Karpas-422 (cell line): Measurements from ENCODE around the gene ACSM5. TPM values are rescaled to one million over a fixed set of nuclear protein-coding genes. Genes with fewer than 3 reads are reported as not detected.

ENCODE experiments used
- DNase-seq: peaks from one replicate; pipeline ENCODE4 v3.0.0-alpha.2; 2015
- H2AFZ ChIP-seq: fragments of 200-600 bp; sonication (generic); 2 replicates; pipeline ENCODE4 v1.6.1; 2014; ENCODE audit warnings: antibody characterized with exemption, low read length, mixed read lengths
- H3K27ac ChIP-seq: fragments of 200-600 bp; sonication (generic); 2 replicates; pipeline ENCODE4 v1.5.1; 2014; ENCODE audit warnings: mild to moderate bottlenecking, low read length, moderate library complexity
- H3K27me3 ChIP-seq: fragments of 200-600 bp; sonication (generic); 2 replicates; pipeline ENCODE4 v1.6.1; 2014; ENCODE audit warnings: low read length, mixed read lengths
- H3K36me3 ChIP-seq: fragments of 200-600 bp; sonication (generic); 2 replicates; pipeline ENCODE4 v1.6.1; 2014; ENCODE audit warnings: low read length, mixed read lengths; ENCODE audit not compliant: insufficient read depth
- H3K4me1 ChIP-seq: fragments of 200-600 bp; sonication (generic); 2 replicates; pipeline ENCODE4 v1.6.1; 2014; ENCODE audit warnings: mild to moderate bottlenecking, low read length, mixed read lengths
- H3K4me2 ChIP-seq: fragments of 200-600 bp; sonication (generic); 2 replicates; pipeline ENCODE4 v1.6.1; 2014; ENCODE audit warnings: low read length, low read depth, mild to moderate bottlenecking; ENCODE audit not compliant: poor library complexity, severe bottlenecking
- H3K4me3 ChIP-seq: fragments of 200-600 bp; sonication (generic); 2 replicates; pipeline ENCODE4 v1.5.1; 2014; ENCODE audit warnings: mild to moderate bottlenecking, antibody characterized with exemption, low read length, mixed read lengths
- H3K79me2 ChIP-seq: fragments of 200-600 bp; sonication (generic); 2 replicates; pipeline ENCODE4 v1.6.1; 2014; ENCODE audit warnings: mild to moderate bottlenecking, low read length, mixed read lengths
- H3K9ac ChIP-seq: fragments of 200-600 bp; sonication (generic); 2 replicates; pipeline ENCODE4 v1.6.0; 2014; ENCODE audit warnings: low read length
- H3K9me2 ChIP-seq: fragments of 200-600 bp; sonication (generic), shearing (Covaris generic); replicated peaks from 2 replicates; pipeline ENCODE4 v1.6.0; 2014; ENCODE audit warnings: mild to moderate bottlenecking, low read length, moderate library complexity; ENCODE audit not compliant: insufficient read depth
- H3K9me3 ChIP-seq: fragments of 300-700, 200-600 bp; sonication (generic); 2 replicates; pipeline ENCODE4 v1.6.1; 2014; ENCODE audit warnings: low read length, mixed read lengths
- H4K20me1 ChIP-seq: fragments of 200-600 bp; sonication (generic); 2 replicates; pipeline ENCODE4 v1.6.1; 2014; ENCODE audit warnings: mild to moderate bottlenecking, antibody characterized with exemption, low read length, low read depth; ENCODE audit not compliant: insufficient read depth
- total RNA-seq: library from RNA; depleted of rRNA; stranded (reverse); fragments of >200 nt; shearing (Covaris generic); gene quantifications from 2 replicates; pipeline ENCODE4 v1.2.3, GENCODE V29; 2014; ENCODE audit warnings: low replicate concordance; rRNA removed

The ACSM5 gene
- not detected in 2 replicates for total RNA-seq

GRCh38 chr16:20409398-20410120 is at the start of gene ACSM5:
ACSM5 (plus strand) TSS chr16:20409534; CDS start chr16:20411485, 1,951 bp downstream.
- no peaks in the 10 kb centered on the region for H3K79me2 ChIP-seq

GRCh38 chr16:20359997-20360396 is 49.3 kb upstream of the ACSM5 start:
- H3K4me3 ChIP-seq, result no peak overlapping the region
- no peaks in the 10 kb centered on the region for H3K36me3 ChIP-seq
- no peaks in the 10 kb centered on the region for H3K4me1 ChIP-seq
- H3K9me2 ChIP-seq, result no peaks in the 10 kb centered on the region
- peak; percentile 56 for DNase-seq
- H4K20me1 ChIP-seq, result no peaks in the 10 kb centered on the region
- H3K27ac ChIP-seq, result no peak overlapping the region
- no peaks in the 10 kb centered on the region for H3K9me3 ChIP-seq
- no peak overlapping the region for H3K9ac ChIP-seq
- no peak overlapping the region for H3K4me2 ChIP-seq
- H3K79me2 ChIP-seq, result no peaks in the 10 kb centered on the region
- no peak overlapping the region for H2AFZ ChIP-seq
- H3K27me3 ChIP-seq, result no peaks in the 10 kb centered on the region

More at GRCh38 chr16:20409398-20410120, at the start of gene ACSM5:
- Histone ChIP-seq H3K4me2 (no peak within 1 kb of the TSS), H3K27me3 (no peaks in the 10 kb centered on the region), H3K27ac (no peak within 1 kb of the TSS), H3K9ac (no peak within 1 kb of the TSS), H3K4me3 (no peak within 1 kb of the TSS), H3K4me1 (no peaks in the 10 kb centered on the region), H2AFZ (no peak within 1 kb of the TSS), H3K9me2 (no peaks in the 10 kb centered on the region), H3K36me3 (no peaks in the 10 kb centered on the region), H4K20me1 (no peaks in the 10 kb centered on the region), H3K9me3 (no peaks in the 10 kb centered on the region)
- no peak for DNase-seq

GRCh38 chr16:20363191-20363590 is 46.1 kb upstream of the ACSM5 start:
- Histone ChIP-seq H3K9me3 (no peaks in the 10 kb centered on the region), H3K4me1 (no peaks in the 10 kb centered on the region), H4K20me1 (no peaks in the 10 kb centered on the region), H3K9me2 (no peaks in the 10 kb centered on the region), H3K27me3 (no peaks in the 10 kb centered on the region), H3K9ac (no peak overlapping the region), H3K4me2 (no peak overlapping the region), H3K79me2 (no peaks in the 10 kb centered on the region), H2AFZ (no peak overlapping the region), H3K36me3 (no peaks in the 10 kb centered on the region), H3K27ac (no peak overlapping the region), H3K4me3 (no peak overlapping the region)
- no peak for DNase-seq

GRCh38 chr16:20364051-20364450 is 45.3 kb upstream of the ACSM5 start:
- Histone ChIP-seq H3K79me2 (no peaks in the 10 kb centered on the region), H3K36me3 (no peaks in the 10 kb centered on the region), H3K9ac (no peak overlapping the region), H3K4me2 (no peak overlapping the region), H3K27me3 (no peaks in the 10 kb centered on the region), H3K9me2 (no peaks in the 10 kb centered on the region), H3K9me3 (no peaks in the 10 kb centered on the region), H3K4me3 (no peak overlapping the region), H3K4me1 (no peaks in the 10 kb centered on the region), H2AFZ (no peak overlapping the region), H3K27ac (no peak overlapping the region), H4K20me1 (no peaks in the 10 kb centered on the region)
- no peak for DNase-seq

- H3K27me3 ChIP-seq, result no peaks in the 10 kb centered on the region
- no peaks in the 10 kb centered on the region for H4K20me1 ChIP-seq
- no peaks in the 10 kb centered on the region for H3K79me2 ChIP-seq
- no peaks in the 10 kb centered on the region for H3K36me3 ChIP-seq
- H3K9ac ChIP-seq, result no peak overlapping the region
- H2AFZ ChIP-seq, result no peak overlapping the region
- H3K4me2 ChIP-seq, result no peak overlapping the region
- no peaks in the 10 kb centered on the region for H3K4me1 ChIP-seq
- H3K27ac ChIP-seq, result no peak overlapping the region
- DNase-seq, result no peak
- no peak overlapping the region for H3K4me3 ChIP-seq
- no peaks in the 10 kb centered on the region for H3K9me2 ChIP-seq
- H3K9me3 ChIP-seq, result no peaks in the 10 kb centered on the region
Measured at GRCh38 chr16:20369452-20370054, 39.8 kb upstream of the ACSM5 start.

- no peak overlapping the region for H3K4me3 ChIP-seq
- no peak overlapping the region for H3K9ac ChIP-seq
- H3K36me3 ChIP-seq, result no peaks in the 10 kb centered on the region
- H3K79me2 ChIP-seq, result no peaks in the 10 kb centered on the region
- H2AFZ ChIP-seq, result no peak overlapping the region
- no peaks in the 10 kb centered on the region for H3K9me3 ChIP-seq
- no peak for DNase-seq
- H4K20me1 ChIP-seq, result no peaks in the 10 kb centered on the region
- H3K27ac ChIP-seq, result no peak overlapping the region
- H3K4me2 ChIP-seq, result no peak overlapping the region
- no peaks in the 10 kb centered on the region for H3K9me2 ChIP-seq
- H3K4me1 ChIP-seq, result no peaks in the 10 kb centered on the region
- H3K27me3 ChIP-seq, result no peaks in the 10 kb centered on the region
Measured at GRCh38 chr16:20372701-20373100, 36.6 kb upstream of the ACSM5 start.

- Histone ChIP-seq H3K4me1 (no peaks in the 10 kb centered on the region), H3K27me3 (no peaks in the 10 kb centered on the region), H3K4me3 (no peak overlapping the region), H3K9me3 (no peaks in the 10 kb centered on the region), H4K20me1 (no peaks in the 10 kb centered on the region), H3K79me2 (no peaks in the 10 kb centered on the region), H2AFZ (no peak overlapping the region), H3K9ac (no peak overlapping the region), H3K36me3 (no peaks in the 10 kb centered on the region), H3K27ac (no peak overlapping the region), H3K9me2 (no peaks in the 10 kb centered on the region), H3K4me2 (no peak overlapping the region)
- DNase-seq, result no peak
Measured at GRCh38 chr16:20377181-20377580, 32.2 kb upstream of the ACSM5 start.

- H3K4me2 ChIP-seq, result no peak overlapping the region
- H3K27ac ChIP-seq, result no peak overlapping the region
- no peaks in the 10 kb centered on the region for H3K36me3 ChIP-seq
- no peak overlapping the region for H3K4me3 ChIP-seq
- no peak overlapping the region for H3K9ac ChIP-seq
- no peaks in the 10 kb centered on the region for H3K9me2 ChIP-seq
- H3K79me2 ChIP-seq, result no peaks in the 10 kb centered on the region
- H3K4me1 ChIP-seq, result no peaks in the 10 kb centered on the region
- no peaks in the 10 kb centered on the region for H3K9me3 ChIP-seq
- DNase-seq, result no peak
- H4K20me1 ChIP-seq, result no peaks in the 10 kb centered on the region
- H3K27me3 ChIP-seq, result no peaks in the 10 kb centered on the region
- H2AFZ ChIP-seq, result no peak overlapping the region
Measured at GRCh38 chr16:20380782-20381181, 28.6 kb upstream of the ACSM5 start.
